ENCODE data around the gene FFAR4. TPM values are rescaled to one million over a fixed set of nuclear protein-coding genes. Genes with fewer than 3 reads are reported as not detected.

FFAR4 gene
- total RNA-seq, 1 donor from 2014 or later: not detected

GRCh38 chr10:93570383-93570782 lies 3.9 kb downstream of the FFAR4 start:
- no peak for DNase-seq (ENCODE audit: low read depth)

GRCh38 chr10:93572606-93573005 lies 6.1 kb downstream of the FFAR4 start:
- DNase-seq (ENCODE audit: low read depth): no peak

GRCh38 chr10:93573051-93573909 lies 6.8 kb downstream of the FFAR4 start:
- peak; percentile 76 for DNase-seq (ENCODE audit: low read depth)

- DNase-seq (ENCODE audit: low read depth): no peak
These were observed 7.5 kb downstream of the FFAR4 start for GRCh38 chr10:93573924-93574323.

GRCh38 chr10:93576888-93577287 lies 10.4 kb downstream of the FFAR4 start:
- DNase-seq (ENCODE audit: low read depth): no peak

- no peak for DNase-seq (ENCODE audit: low read depth)
These were observed 11.1 kb downstream of the FFAR4 start for GRCh38 chr10:93577565-93577964.

GRCh38 chr10:93579089-93579488 lies 12.6 kb downstream of the FFAR4 start:
- no peak for DNase-seq (ENCODE audit: low read depth)

GRCh38 chr10:93579985-93580711 lies 13.7 kb downstream of the FFAR4 start:
- no peak for DNase-seq (ENCODE audit: low read depth)

GRCh38 chr10:93580828-93581227 lies 14.4 kb downstream of the FFAR4 start:
- no peak for DNase-seq (ENCODE audit: low read depth)

- DNase-seq (ENCODE audit: low read depth): no peak
These were observed 18.0 kb downstream of the FFAR4 start for GRCh38 chr10:93584445-93584844.

GRCh38 chr10:93589648-93590562 lies 23.4 kb downstream of the FFAR4 start:
- DNase-seq (ENCODE audit: low read depth): no peak

GRCh38 chr10:93590638-93591037 lies 24.2 kb downstream of the FFAR4 start:
- no peak for DNase-seq (ENCODE audit: low read depth)

- DNase-seq (ENCODE audit: low read depth): no peak
These were observed 24.8 kb downstream of the FFAR4 start for GRCh38 chr10:93591065-93591808.

- no peak for DNase-seq (ENCODE audit: low read depth)
These were observed 26.8 kb downstream of the FFAR4 start for GRCh38 chr10:93593254-93593653.

GRCh38 chr10:93593749-93594148 lies 27.3 kb downstream of the FFAR4 start:
- DNase-seq (ENCODE audit: low read depth): no peak

- DNase-seq (ENCODE audit: low read depth): no peak
These were observed 28.1 kb downstream of the FFAR4 start for GRCh38 chr10:93594518-93594917.

- no peak for DNase-seq (ENCODE audit: low read depth)
These were observed 29.1 kb downstream of the FFAR4 start for GRCh38 chr10:93595378-93596161.

- DNase-seq (ENCODE audit: low read depth): no peak
These were observed 30.1 kb downstream of the FFAR4 start for GRCh38 chr10:93596539-93596938.

GRCh38 chr10:93597075-93597599 lies 30.7 kb downstream of the FFAR4 start:
- no peak for DNase-seq (ENCODE audit: low read depth)

GRCh38 chr10:93598157-93598556 lies 31.7 kb downstream of the FFAR4 start:
- no peak for DNase-seq (ENCODE audit: low read depth)

Measured in myocyte (in vitro differentiated cells).